WTC11 (cell line): Measurements from ENCODE around the gene FOXA3. TPM values are rescaled to one million over a fixed set of nuclear protein-coding genes. Genes with fewer than 3 reads are reported as not detected.

ENCODE experiments used
- ATAC-seq: fragments of 200-7000 bp; cut with Tn5 transposase; 2 replicates; pipeline ENCODE4 v1.10.0; 2021; ENCODE audit warnings: mild to moderate bottlenecking, moderate library complexity
- CTCF ChIA-PET: fragments of 300-600 bp; sonication (Branson Sonifier 250); formaldehyde crosslinking; loops from one replicate; lab custom pipeline; 2021; ENCODE audit warnings: antibody characterized with exemption; lab: Charles Lee
- POLR2A ChIA-PET: fragments of 350-600 bp; sonication (Branson Sonifier 250); formaldehyde crosslinking; loops from one replicate; lab custom pipeline; 2021; ENCODE audit warnings: antibody characterized with exemption; lab: Charles Lee
- DNase-seq: peaks from one replicate; pipeline ENCODE4 v3.0.0; 2021; ENCODE audit warnings: low spot score
- H3K27ac Mint-ChIP-seq: 2 replicates; pipeline ENCODE4 v1.8.0; 2021; ENCODE audit warnings: mixed read lengths
- H3K27me3 Mint-ChIP-seq: 2 replicates; pipeline ENCODE4 v1.8.0; 2021; ENCODE audit warnings: low read depth, mild to moderate bottlenecking, moderate library complexity, mixed read lengths
- H3K36me3 Mint-ChIP-seq: 2 replicates; pipeline ENCODE4 v1.8.0; 2021; ENCODE audit warnings: mixed read lengths
- H3K4me1 Mint-ChIP-seq: 2 replicates; pipeline ENCODE4 v1.8.0; 2022; ENCODE audit warnings: mixed read lengths
- H3K4me3 Mint-ChIP-seq: 2 replicates; pipeline ENCODE4 v1.8.0; 2021; ENCODE audit warnings: mild to moderate bottlenecking, moderate library complexity, mixed read lengths
- H3K9me3 Mint-ChIP-seq: 2 replicates; pipeline ENCODE4 v1.8.0; 2021; ENCODE audit warnings: mixed read lengths
- CREB1 ChIP-seq: sonication (generic); formaldehyde crosslinking; IDR thresholded peaks from 2 replicates; pipeline ENCODE4 v1.8.0; 2023; ENCODE audit warnings: mild to moderate bottlenecking, missing genetic modification reagents
- FOXK1 ChIP-seq: sonication (generic); formaldehyde crosslinking; IDR thresholded peaks from 2 replicates; pipeline ENCODE4 v1.8.0; 2022; ENCODE audit warnings: mild to moderate bottlenecking, moderate library complexity, missing genetic modification reagents
- FOXP4 ChIP-seq: sonication (generic); formaldehyde crosslinking; IDR thresholded peaks from 2 replicates; pipeline ENCODE4 v1.8.0; 2022; ENCODE audit warnings: mild to moderate bottlenecking, missing genetic modification reagents
- NFE2L1 ChIP-seq: sonication (generic); formaldehyde crosslinking; IDR thresholded peaks from 2 replicates; pipeline ENCODE4 v1.8.1; 2023; ENCODE audit warnings: missing genetic modification reagents
- NFYB ChIP-seq: sonication (generic); formaldehyde crosslinking; conservative IDR thresholded peaks from 2 replicates; pipeline ENCODE4 v1.8.0; 2022; ENCODE audit warnings: low read depth, missing genetic modification reagents
- PRRX2 ChIP-seq: fragments of 250-450 bp; sonication (Bioruptor Pico); IDR thresholded peaks from 2 replicates; pipeline ENCODE4 v1.8.0; 2021; ENCODE audit warnings: mild to moderate bottlenecking
- SOX15 ChIP-seq: fragments of 250-450 bp; sonication (Bioruptor Pico); IDR thresholded peaks from 2 replicates; pipeline ENCODE4 v1.9.0; 2021; ENCODE audit warnings: mild to moderate bottlenecking
- TP53 ChIP-seq: sonication (generic); formaldehyde crosslinking; IDR thresholded peaks from 2 replicates; pipeline ENCODE4 v1.8.1; 2023; ENCODE audit warnings: mild to moderate bottlenecking, missing genetic modification reagents
- ZNF121 ChIP-seq: sonication (generic); formaldehyde crosslinking; IDR thresholded peaks from 2 replicates; pipeline ENCODE4 v1.8.0; 2023; ENCODE audit warnings: missing genetic modification reagents
- total RNA-seq: library from RNA; stranded (reverse); gene quantifications from 3 replicates; pipeline ENCODE4 v1.2.3, GENCODE V29; 2021
- TF ChIP-seq, protein P1 (sequence below): sonication (generic); formaldehyde crosslinking; IDR thresholded peaks from 2 replicates; pipeline ENCODE4 v1.8.1; 2022; ENCODE audit warnings: mild to moderate bottlenecking, missing genetic modification reagents, moderate library complexity, borderline replicate concordance
- TF ChIP-seq, protein P2 (sequence below): fragments of 250-450 bp; sonication (Bioruptor Pico); IDR thresholded peaks from 2 replicates; pipeline ENCODE4 v1.9.0; 2021; ENCODE audit warnings: mild to moderate bottlenecking
- TF ChIP-seq, protein P3 (sequence below): fragments of 200-600 bp; IDR thresholded peaks from 2 replicates; pipeline ENCODE4 v1.8.0; 2022; ENCODE audit warnings: antibody characterized with exemption

The FOXA3 gene
- total RNA-seq, 1 experiment from 2014 or later = 20.7 TPM

DNA sequence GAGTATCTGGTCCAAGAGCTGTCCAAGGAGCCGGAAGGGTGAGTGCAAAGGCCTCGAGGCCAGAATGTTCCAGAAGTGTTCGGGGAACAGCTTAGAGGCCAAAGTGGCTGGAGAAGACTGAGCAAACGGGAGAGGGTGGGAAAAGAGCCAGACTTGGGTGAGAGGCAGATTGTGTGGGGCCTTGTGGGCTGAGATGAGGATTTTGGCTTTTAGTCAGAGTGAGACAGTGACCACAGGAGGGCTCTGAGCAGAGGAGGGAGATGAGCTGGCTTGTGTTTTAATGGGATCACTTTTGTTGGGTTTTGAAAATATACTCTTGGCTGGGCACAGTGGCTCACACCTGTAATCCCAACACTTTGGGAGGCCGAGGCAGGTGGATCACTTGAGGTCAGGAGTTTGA is 44.8 kb downstream of the FOXA3 start:
- ChIA-PET POLR2A (no interaction called here), CTCF (interaction anchor here (0.8 to 2.2 kb wide), 6 partner anchors 28 to 170 kb away, joined by 3 to 8 read pairs (median 4); no protein-coding TSS in a partner anchor)
- TF ChIP-seq FOXP4 (CRISPR knock-in tag) (no peak), ZNF121 (no peak)
- Mint-ChIP-seq H3K27me3 (peaks cover 7% of the 10 kb centered on the region), H3K36me3 (no peaks in the 10 kb centered on the region), H3K27ac (peak overlapping the region; percentile 48; the same call in 1 of the 2 replicates), H3K4me1 (no peaks in the 10 kb centered on the region), H3K9me3 (no peaks in the 10 kb centered on the region), H3K4me3 (no peak overlapping the region)
- ATAC-seq = no peak
- DNase-seq = no peak

DNA sequence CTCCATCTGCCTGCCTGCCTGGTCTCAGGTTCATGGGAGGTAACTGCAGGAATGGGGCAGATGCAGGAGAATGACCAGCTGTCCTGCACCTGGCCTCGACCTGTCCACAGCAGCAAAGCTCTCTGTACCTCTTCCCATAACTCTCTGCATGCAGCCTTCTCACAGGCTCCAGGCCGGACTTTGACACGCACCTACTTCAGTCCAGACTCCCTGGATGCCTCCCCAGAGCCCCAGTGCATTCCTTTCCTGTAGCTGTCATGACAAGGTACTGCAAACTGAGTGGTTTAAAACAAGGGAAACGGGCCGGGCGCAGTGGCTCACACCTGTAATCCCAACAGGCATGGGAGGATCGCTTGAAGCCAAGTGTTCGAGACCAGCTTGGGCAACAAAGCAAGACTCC is 47.2 kb downstream of the FOXA3 start:
- H3K9me3 Mint-ChIP-seq = no peaks in the 10 kb centered on the region
- CTCF ChIA-PET = interaction anchor here (0.8 to 2.0 kb wide), 4 partner anchors 99 to 166 kb away, joined by 3 to 8 read pairs (median 4); no protein-coding TSS in a partner anchor
- no peaks in the 10 kb centered on the region for H3K4me1 Mint-ChIP-seq
- no peak overlapping the region for H3K4me3 Mint-ChIP-seq
- POLR2A ChIA-PET = interaction anchor here (0.6 kb wide), 1 partner anchor 93 kb away, joined by 3 read pairs; no protein-coding TSS in a partner anchor
- DNase-seq = no peak
- no peak for TF ChIP-seq NFE2L1 (CRISPR knock-in tag)
- TF ChIP-seq, protein P1, sequence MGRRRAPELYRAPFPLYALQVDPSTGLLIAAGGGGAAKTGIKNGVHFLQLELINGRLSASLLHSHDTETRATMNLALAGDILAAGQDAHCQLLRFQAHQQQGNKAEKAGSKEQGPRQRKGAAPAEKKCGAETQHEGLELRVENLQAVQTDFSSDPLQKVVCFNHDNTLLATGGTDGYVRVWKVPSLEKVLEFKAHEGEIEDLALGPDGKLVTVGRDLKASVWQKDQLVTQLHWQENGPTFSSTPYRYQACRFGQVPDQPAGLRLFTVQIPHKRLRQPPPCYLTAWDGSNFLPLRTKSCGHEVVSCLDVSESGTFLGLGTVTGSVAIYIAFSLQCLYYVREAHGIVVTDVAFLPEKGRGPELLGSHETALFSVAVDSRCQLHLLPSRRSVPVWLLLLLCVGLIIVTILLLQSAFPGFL (CRISPR knock-in tag) = no peak
- TF ChIP-seq SOX15 (CRISPR knock-in tag) = no peak
- TF ChIP-seq FOXK1 (CRISPR knock-in tag) = no peak
- TF ChIP-seq CREB1 (CRISPR knock-in tag) = no peak
- TF ChIP-seq FOXP4 (CRISPR knock-in tag) = no peak
- no peak for TF ChIP-seq PRRX2 (CRISPR knock-in tag)
- TF ChIP-seq, protein P2, sequence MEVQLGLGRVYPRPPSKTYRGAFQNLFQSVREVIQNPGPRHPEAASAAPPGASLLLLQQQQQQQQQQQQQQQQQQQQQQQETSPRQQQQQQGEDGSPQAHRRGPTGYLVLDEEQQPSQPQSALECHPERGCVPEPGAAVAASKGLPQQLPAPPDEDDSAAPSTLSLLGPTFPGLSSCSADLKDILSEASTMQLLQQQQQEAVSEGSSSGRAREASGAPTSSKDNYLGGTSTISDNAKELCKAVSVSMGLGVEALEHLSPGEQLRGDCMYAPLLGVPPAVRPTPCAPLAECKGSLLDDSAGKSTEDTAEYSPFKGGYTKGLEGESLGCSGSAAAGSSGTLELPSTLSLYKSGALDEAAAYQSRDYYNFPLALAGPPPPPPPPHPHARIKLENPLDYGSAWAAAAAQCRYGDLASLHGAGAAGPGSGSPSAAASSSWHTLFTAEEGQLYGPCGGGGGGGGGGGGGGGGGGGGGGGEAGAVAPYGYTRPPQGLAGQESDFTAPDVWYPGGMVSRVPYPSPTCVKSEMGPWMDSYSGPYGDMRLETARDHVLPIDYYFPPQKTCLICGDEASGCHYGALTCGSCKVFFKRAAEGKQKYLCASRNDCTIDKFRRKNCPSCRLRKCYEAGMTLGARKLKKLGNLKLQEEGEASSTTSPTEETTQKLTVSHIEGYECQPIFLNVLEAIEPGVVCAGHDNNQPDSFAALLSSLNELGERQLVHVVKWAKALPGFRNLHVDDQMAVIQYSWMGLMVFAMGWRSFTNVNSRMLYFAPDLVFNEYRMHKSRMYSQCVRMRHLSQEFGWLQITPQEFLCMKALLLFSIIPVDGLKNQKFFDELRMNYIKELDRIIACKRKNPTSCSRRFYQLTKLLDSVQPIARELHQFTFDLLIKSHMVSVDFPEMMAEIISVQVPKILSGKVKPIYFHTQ (CRISPR knock-in tag) = no peak
- TF ChIP-seq, protein P3, sequence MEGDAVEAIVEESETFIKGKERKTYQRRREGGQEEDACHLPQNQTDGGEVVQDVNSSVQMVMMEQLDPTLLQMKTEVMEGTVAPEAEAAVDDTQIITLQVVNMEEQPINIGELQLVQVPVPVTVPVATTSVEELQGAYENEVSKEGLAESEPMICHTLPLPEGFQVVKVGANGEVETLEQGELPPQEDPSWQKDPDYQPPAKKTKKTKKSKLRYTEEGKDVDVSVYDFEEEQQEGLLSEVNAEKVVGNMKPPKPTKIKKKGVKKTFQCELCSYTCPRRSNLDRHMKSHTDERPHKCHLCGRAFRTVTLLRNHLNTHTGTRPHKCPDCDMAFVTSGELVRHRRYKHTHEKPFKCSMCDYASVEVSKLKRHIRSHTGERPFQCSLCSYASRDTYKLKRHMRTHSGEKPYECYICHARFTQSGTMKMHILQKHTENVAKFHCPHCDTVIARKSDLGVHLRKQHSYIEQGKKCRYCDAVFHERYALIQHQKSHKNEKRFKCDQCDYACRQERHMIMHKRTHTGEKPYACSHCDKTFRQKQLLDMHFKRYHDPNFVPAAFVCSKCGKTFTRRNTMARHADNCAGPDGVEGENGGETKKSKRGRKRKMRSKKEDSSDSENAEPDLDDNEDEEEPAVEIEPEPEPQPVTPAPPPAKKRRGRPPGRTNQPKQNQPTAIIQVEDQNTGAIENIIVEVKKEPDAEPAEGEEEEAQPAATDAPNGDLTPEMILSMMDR = no peak
- no peak for TF ChIP-seq NFYB (CRISPR knock-in tag)
- no peak for TF ChIP-seq TP53 (CRISPR knock-in tag)
- TF ChIP-seq, all 79 proteins: peak for 0
- no peak overlapping the region for H3K27ac Mint-ChIP-seq
- H3K27me3 Mint-ChIP-seq = peaks cover 7% of the 10 kb centered on the region
- no peak for ATAC-seq
- no peaks in the 10 kb centered on the region for H3K36me3 Mint-ChIP-seq
